Measurements from ENCODE around the gene DOP1B.

The DOP1B gene

GRCh38 chr21:36141513-36141925, 15.1 kb upstream of the DOP1B start:
- DNase-seq: peak; percentile 92

- DNase-seq: peak; percentile 14
These were observed 12.4 kb upstream of the DOP1B start for GRCh38 chr21:36144233-36144632.

- DNase-seq: peak; percentile 58
These were observed 11.4 kb upstream of the DOP1B start for GRCh38 chr21:36145259-36145658.

- no peak for DNase-seq
These were observed 8.7 kb upstream of the DOP1B start for GRCh38 chr21:36147911-36148310.

- DNase-seq: no peak
These were observed 7.7 kb upstream of the DOP1B start for GRCh38 chr21:36148886-36149285.

GRCh38 chr21:36149788-36150711, 6.6 kb upstream of the DOP1B start:
- no peak for DNase-seq

- DNase-seq: no peak
These were observed 853 bp upstream of the DOP1B start for GRCh38 chr21:36155603-36156338.

GRCh38 chr21:36156339-36156814, 247 bp upstream of the DOP1B start:
- peak; percentile 100 for DNase-seq

GRCh38 chr21:36159356-36159921, 2.8 kb downstream of the DOP1B start:
- no peak for DNase-seq

- no peak for DNase-seq
These were observed 4.2 kb downstream of the DOP1B start for GRCh38 chr21:36160850-36161178.

- no peak for DNase-seq
These were observed 6.0 kb downstream of the DOP1B start for GRCh38 chr21:36162631-36163030.

- no peak for DNase-seq
These were observed 7.4 kb downstream of the DOP1B start for GRCh38 chr21:36163750-36164741.

- no peak for DNase-seq
These were observed 8.7 kb downstream of the DOP1B start for GRCh38 chr21:36165356-36165755.

- DNase-seq: no peak
These were observed 10.1 kb downstream of the DOP1B start for GRCh38 chr21:36166705-36167104.

- DNase-seq: no peak
These were observed 10.9 kb downstream of the DOP1B start for GRCh38 chr21:36167541-36167940.

- no peak for DNase-seq
These were observed 13.0 kb downstream of the DOP1B start for GRCh38 chr21:36169470-36170128.

GRCh38 chr21:36170823-36171222, 14.2 kb downstream of the DOP1B start:
- no peak for DNase-seq

- DNase-seq: no peak
These were observed 14.7 kb downstream of the DOP1B start for GRCh38 chr21:36171336-36171735.

GRCh38 chr21:36171741-36172331, 15.2 kb downstream of the DOP1B start:
- DNase-seq: no peak

GRCh38 chr21:36174780-36175179, 18.2 kb downstream of the DOP1B start:
- DNase-seq: no peak
